Measurements from ENCODE around the gene ASF1B.

ASF1B gene

DNA sequence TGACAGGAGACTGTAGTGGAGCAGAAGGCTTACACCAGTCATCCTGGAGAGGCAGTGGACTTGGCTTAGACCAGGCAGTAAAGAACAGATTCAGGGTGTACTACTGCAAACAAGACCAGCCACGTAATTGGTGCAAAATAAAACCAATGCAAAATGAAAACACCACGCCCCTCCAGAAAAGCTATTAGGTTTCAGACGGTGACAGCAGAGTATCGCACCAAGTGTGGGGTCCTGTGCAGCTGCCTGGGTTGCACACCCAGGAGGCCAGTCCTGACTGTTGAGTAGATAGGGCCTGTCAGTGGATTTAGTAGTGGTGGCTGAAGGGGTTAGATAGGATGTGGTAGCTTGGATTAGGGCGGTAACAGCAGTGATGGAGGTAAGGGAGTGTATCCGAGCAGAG is 13.5 kb downstream of the ASF1B start:
- no peak overlapping the region for H3K27ac ChIP-seq
- H3K4me3 ChIP-seq (ENCODE audit: low read depth in 1 of 2, low read length in 1 of 2): no peak overlapping the region
- TF ChIP-seq CTCF (IDR thresholded peaks at IDR 0.05): no peak
- H3K4me1 ChIP-seq (ENCODE audit: control insufficient read depth in 1 of 2, insufficient read depth in 1 of 2, low read depth in 1 of 2, low read length in 1 of 2): peaks cover 41 to 47% of the 10 kb centered on the region in 2 experiments
- H3K9me3 ChIP-seq: no peaks in the 10 kb centered on the region
- H3K27me3 ChIP-seq: no peaks in the 10 kb centered on the region
- H3K36me3 ChIP-seq: peaks cover 21% of the 10 kb centered on the region

DNA sequence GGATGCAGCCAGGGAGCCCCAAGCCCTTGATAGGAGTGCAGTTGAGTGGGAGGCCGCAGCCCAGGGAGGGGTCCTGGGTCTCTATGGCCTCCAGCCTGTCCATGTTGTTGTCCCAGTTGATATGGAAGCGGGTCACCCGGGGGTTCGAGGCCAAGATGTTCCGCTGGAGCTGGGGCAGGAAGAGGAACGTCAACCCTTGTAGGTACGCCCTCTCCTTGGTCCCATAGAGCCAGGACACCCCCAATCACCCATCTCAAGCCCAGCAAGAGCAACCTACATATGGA is 15.9 kb downstream of the ASF1B start:
- Histone ChIP-seq H3K9me3 (no peaks in the 10 kb centered on the region), H3K4me3 (ENCODE audit: low read depth in 1 of 2, low read length in 1 of 2) (no peak overlapping the region), H3K27me3 (no peaks in the 10 kb centered on the region), H3K27ac (peak overlapping the region; percentile 97), H3K36me3 (peaks cover 20% of the 10 kb centered on the region), H3K4me1 (ENCODE audit: control insufficient read depth in 1 of 2, insufficient read depth in 1 of 2, low read depth in 1 of 2, low read length in 1 of 2) (peaks cover 37 to 41% of the 10 kb centered on the region in 2 experiments)
- no peak for TF ChIP-seq CTCF (IDR thresholded peaks at IDR 0.05)

- peaks cover 43 to 46% of the 10 kb centered on the region in 2 experiments for H3K4me1 ChIP-seq (ENCODE audit: control insufficient read depth in 1 of 2, insufficient read depth in 1 of 2, low read depth in 1 of 2, low read length in 1 of 2)
- no peaks in the 10 kb centered on the region for H3K27me3 ChIP-seq
- H3K27ac ChIP-seq: peak overlapping the region; percentile 97
- peaks cover 14% of the 10 kb centered on the region for H3K36me3 ChIP-seq
- peak overlapping the region; percentile 76 to 78 for H3K4me3 ChIP-seq (ENCODE audit: low read depth in 1 of 2, low read length in 1 of 2)
- TF ChIP-seq CTCF (IDR thresholded peaks at IDR 0.05): no peak
- H3K9me3 ChIP-seq: no peaks in the 10 kb centered on the region
Measured at GRCh38 chr19:14119644-14120496, 16.5 kb downstream of the ASF1B start.

- H3K4me3 ChIP-seq (ENCODE audit: low read depth in 1 of 2, low read length in 1 of 2): peak overlapping the region; percentile 76 to 78
Measured at GRCh38 chr19:14119146-14119545, 17.2 kb downstream of the ASF1B start.

DNA sequence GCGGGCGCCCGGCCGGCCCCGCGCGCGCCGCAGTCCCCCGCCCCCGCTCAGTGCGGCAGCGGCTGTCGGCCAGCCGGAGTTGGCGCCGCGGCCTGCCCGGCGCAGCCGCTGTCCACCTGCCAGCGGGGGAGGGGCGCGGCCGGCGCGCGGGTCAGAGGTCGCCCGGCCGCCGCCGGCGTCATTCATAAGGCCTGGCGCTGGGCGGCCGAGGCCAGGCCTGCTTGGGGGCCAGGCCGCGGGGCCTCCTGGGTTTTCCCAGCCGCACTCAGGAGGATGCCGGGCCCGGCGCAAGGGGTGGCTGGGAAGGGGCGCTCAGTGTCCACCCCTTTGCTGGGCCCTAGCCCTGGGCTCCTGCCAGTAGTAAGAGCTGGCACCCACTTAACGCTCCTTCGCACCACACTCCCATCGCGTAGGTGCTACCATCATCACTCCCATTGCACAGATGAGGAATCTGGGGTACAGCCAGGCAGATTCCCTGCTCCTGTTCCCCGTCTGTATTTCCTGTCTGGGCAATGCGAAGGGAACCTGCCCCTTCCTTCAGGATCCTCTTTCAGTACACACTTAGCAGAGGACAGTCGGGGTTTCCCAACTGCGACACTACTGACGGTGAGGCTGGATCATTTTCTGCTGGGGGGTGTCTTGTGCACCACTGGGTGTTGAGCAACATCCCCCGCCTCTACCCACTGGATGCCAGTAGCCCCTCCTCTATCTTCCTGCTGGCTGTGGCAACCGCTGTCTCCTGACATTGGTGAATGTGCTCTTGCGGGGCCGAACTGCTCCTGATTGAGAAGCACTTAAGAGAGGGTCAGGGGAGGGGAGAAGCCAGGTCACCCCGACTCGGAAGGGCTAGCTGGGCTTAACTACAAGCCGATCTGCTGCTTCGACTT is 18.0 kb downstream of the ASF1B start:
- Histone ChIP-seq H3K27me3 (no peaks in the 10 kb centered on the region), H3K4me1 (ENCODE audit: control insufficient read depth in 1 of 2, insufficient read depth in 1 of 2, low read depth in 1 of 2, low read length in 1 of 2) (peaks cover 58 to 61% of the 10 kb centered on the region in 2 experiments), H3K9me3 (no peaks in the 10 kb centered on the region), H3K27ac (peak overlapping the region; percentile 97), H3K36me3 (peaks cover 8% of the 10 kb centered on the region), H3K4me3 (ENCODE audit: low read depth in 1 of 2, low read length in 1 of 2) (peak overlapping the region; percentile 76 to 78)
- TF ChIP-seq CTCF (IDR thresholded peaks at IDR 0.05): no peak

More at GRCh38 chr19:14119146-14119545, 17.2 kb downstream of the ASF1B start:
- no peaks in the 10 kb centered on the region for H3K27me3 ChIP-seq
- H3K4me1 ChIP-seq (ENCODE audit: control insufficient read depth in 1 of 2, insufficient read depth in 1 of 2, low read depth in 1 of 2, low read length in 1 of 2): peaks cover 50 to 54% of the 10 kb centered on the region in 2 experiments
- peaks cover 8% of the 10 kb centered on the region for H3K36me3 ChIP-seq
- TF ChIP-seq CTCF (IDR thresholded peaks at IDR 0.05): no peak
- peak overlapping the region; percentile 97 for H3K27ac ChIP-seq
- H3K9me3 ChIP-seq: no peaks in the 10 kb centered on the region
